GM18499 (cell line): ENCODE data around the gene CHRNA3.

Source experiments
- ATAC-seq: cut with Tn5 transposase; IDR thresholded peaks from one replicate; pipeline ENCODE4 v1.9.1; 2021; ENCODE audit warnings: moderate number of reproducible peaks; ENCODE audit not compliant: insufficient read depth, unreplicated experiment

The CHRNA3 gene

GRCh38 chr15:78620527-78621421 lies at the start of gene CHRNA3:
CHRNA3 (minus strand) TSS chr15:78620996; CDS start chr15:78620794, 202 bp downstream.
- no peak for ATAC-seq

DNA sequence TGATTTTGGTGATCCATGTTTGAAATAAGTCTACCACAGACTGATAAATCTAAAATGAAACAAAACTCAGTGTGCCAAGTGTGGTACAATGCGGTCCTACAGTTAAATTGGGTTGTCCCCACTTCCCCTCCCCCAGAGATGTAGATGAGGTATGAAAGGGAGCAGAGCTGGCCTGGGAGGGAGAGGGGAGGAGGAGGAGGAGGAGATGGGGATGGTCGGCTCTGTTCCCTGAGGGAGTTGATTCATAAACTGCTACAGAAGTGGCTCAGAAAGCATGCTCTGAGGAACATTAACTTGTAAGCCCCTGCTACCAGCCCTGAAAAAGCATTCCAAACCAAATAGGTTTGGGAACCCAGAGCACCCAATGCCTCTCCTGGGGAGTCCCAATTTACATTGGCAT lies 48.2 kb upstream of the CHRNA3 start:
- ATAC-seq = no peak

DNA sequence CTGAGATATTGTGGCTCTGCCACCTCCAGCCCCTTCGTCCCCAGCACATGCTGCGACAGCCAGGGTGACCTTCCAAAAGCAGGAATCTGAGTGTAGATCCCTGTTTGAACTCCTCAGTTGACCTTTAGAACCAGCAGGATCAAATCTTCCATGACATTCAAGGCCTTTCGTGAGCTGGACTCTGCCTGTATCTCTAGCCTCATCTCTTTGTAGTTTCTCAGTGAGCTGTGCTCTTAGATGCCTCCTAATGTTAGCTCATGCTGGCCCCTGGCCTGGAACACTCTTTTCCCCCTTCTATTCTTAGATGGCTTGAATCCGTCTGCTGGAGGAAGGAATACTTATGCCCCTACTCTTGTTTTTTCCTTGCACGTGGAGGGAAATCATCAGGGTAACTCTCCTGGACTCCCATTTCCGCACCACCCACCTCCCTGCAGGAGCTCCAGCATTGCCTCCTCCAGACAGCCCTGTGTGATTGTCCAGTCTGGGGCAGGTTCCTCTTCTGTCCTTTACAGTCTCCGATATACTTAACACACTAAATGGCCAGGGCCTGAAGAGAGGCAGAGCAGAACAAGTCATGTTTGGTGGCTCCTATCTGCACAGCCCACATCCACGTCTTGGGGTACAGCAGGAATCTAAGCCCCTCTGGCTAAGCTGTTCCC lies 46.9 kb upstream of the CHRNA3 start:
- ATAC-seq = no peak

DNA sequence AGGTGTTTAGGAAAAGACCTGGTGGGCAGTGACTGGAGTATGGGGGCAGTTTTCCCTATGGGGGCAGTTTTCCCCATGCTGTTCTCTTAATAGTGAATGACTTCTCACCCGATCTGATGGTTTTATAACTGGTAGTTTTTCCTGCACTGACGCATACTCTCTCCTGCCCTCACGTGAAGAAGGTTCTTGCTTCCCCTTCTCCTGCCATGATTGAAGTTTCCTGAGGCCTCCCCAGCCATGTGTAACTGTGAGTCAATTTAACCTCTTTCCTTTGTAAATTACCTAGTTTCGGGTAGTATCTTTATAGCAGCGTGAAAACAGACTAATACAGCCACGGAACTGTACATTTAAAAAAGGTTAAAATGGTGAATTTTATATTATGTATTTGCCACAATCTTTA lies 45.2 kb upstream of the CHRNA3 start:
- no peak for ATAC-seq

DNA sequence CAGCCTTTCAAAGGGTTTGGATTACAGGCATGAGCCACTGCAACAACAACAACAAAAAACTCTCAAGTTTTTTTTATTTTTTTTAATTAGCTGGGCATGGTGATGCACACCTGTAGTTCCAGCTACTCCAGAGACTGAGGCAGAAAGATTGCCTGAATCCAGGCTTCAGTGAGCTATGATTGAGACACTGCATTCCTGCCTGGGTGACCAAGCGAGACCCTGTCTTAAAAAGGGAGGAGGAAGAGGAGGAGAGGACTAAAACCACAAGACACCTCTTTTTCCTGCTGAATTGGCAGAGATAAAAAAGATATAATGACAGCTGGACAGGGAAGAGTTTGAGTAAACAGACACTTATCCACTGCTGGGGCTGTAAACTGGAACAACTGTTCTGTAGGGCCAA lies 42.9 kb upstream of the CHRNA3 start:
- ATAC-seq = no peak

DNA sequence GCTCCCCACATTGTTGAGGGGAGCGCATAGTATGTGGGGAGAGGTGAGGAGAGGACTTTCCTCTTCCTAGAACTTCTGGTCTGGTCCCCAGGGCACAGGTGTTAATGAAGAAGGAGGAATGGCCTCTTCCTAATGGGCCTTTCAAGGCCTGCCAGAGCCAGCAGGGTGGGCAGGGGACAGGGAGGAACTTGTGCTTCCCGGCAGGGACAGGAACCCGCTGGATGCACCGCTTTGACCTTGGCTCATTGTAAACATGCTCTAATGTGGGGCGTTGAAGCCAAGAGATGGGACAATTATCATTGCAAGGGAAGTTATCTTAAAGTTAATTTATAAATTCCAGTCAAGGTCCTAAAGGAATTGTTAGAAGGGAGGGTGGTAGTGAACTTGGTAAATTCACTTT lies 41.2 kb upstream of the CHRNA3 start:
- ATAC-seq = no peak

- ATAC-seq = no peak
Measured at GRCh38 chr15:78661001-78661400, 40.2 kb upstream of the CHRNA3 start.

GRCh38 chr15:78660584-78660983 lies 39.8 kb upstream of the CHRNA3 start:
- no peak for ATAC-seq

DNA sequence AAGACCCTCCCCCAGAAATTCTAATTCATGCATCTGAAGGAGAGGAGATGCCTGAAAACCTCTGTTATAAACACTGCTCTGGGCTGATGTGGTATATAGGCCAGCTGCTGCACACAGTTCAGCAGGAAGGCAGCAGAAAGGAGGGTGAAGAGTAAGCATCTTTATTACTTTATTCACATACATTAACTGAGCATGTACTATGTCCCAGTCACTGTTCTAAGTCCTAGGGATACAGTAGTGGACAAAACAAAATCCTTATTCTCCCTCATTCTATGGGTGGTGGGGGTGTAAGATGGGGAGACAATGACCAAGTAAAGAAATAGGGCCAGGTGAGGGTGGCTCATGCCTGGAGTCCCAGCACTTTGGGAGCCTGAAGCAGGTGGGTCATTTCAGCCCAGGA lies 38.0 kb upstream of the CHRNA3 start:
- ATAC-seq = no peak

- no peak for ATAC-seq
Measured at GRCh38 chr15:78654272-78654671, 33.5 kb upstream of the CHRNA3 start.

- no peak for ATAC-seq
Measured at GRCh38 chr15:78651930-78652615, 31.3 kb upstream of the CHRNA3 start.

DNA sequence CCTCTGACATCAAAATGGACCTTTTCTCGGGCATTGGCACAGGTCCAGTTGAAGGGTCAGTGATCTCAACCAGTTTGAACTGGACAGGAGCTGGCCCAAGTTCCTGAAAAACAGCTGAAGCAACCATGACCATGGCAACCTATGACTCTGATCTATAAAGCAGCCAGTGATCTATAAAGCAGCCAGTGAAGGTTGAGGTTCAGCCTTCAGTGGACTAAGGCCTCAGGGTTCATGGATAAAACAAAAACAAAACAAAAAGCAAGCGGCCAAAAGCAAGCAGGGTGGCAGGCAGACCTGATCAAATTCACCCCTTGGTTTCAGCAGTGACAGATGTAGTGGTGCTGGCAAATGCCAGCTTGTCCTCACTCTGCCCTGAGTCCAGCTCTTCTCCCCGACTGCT lies 30.2 kb upstream of the CHRNA3 start:
- no peak for ATAC-seq

DNA sequence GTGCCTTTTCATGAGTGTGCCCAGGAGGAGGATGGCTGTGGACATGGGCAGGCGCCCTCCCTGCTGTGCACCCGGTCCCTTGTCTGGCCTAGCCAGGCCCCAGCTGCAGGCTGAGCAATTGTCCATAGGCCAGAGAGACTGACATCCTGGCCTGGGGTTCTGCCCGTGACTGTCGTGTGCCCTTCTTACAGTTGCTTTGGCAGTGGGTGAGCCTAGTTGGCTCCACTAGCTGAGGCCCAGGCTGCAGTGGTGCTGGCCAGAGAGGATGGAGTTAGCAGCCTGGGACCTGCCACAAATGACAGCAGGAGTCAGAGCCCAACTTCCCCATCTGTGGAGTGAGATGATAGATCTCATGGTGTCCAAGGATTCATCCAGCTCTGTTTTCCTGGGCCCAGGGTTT lies 29.2 kb upstream of the CHRNA3 start:
- no peak for ATAC-seq

DNA sequence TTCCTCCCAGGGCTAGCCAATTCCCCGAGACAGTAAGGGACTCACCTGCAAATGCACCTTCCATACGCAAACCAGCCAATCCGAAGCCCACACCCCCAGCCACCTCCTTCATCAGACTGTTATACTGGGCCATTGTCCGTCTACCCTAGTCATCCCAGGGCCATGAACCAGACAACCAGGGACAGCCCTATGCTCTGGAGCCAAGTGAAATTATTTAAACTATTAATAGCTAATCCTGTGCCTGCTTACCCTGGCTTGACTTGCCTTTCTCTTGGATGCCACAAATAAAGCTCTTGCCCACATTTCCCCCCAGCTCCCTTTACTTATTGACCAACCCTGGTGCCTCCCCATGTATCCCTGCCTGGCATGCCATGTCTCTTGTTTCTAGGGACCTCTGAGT lies 24.2 kb upstream of the CHRNA3 start:
- ATAC-seq = no peak

- ATAC-seq = no peak
Measured at GRCh38 chr15:78642331-78642730, 21.5 kb upstream of the CHRNA3 start.

- ATAC-seq = no peak
Measured at GRCh38 chr15:78641749-78642275, 21.0 kb upstream of the CHRNA3 start.

DNA sequence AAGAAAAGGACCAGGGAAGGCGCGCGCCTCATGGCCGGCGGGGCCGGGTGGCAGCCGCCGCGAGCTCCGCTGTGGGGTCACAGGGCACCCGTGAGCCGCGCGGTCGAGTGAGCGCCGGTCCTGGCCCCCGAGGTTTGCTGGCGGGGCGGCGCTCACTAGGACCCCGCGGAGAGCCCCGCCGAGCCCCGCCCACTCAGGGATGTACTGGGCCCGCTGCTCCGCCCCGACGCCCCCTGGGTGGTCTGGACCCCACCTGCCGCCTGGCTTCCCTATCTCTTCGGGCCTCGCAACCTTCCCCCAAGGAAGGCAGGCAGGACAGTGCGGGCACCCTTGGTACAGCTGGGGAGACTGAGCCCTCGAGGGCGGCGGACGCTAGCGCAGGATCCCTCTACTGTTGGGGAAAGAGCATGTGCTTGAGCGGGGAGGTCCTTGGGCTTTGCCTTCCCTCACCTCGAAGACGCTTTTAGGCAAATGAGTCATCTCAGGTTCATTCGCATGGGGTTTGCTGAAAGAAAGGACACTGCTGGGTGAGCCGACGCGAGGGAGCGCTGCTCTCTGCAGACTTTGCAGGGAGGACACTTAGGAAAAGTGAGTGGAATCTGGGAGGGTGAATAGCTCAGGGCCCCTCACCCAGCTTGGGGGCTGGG lies 20.4 kb upstream of the CHRNA3 start, which contains the start of gene CHRNB4:
CHRNB4 (minus strand) TSS at position 109 of the 647 bp plus-strand sequence; CDS start at position 32, 77 bp downstream.
- ATAC-seq = no peak

DNA sequence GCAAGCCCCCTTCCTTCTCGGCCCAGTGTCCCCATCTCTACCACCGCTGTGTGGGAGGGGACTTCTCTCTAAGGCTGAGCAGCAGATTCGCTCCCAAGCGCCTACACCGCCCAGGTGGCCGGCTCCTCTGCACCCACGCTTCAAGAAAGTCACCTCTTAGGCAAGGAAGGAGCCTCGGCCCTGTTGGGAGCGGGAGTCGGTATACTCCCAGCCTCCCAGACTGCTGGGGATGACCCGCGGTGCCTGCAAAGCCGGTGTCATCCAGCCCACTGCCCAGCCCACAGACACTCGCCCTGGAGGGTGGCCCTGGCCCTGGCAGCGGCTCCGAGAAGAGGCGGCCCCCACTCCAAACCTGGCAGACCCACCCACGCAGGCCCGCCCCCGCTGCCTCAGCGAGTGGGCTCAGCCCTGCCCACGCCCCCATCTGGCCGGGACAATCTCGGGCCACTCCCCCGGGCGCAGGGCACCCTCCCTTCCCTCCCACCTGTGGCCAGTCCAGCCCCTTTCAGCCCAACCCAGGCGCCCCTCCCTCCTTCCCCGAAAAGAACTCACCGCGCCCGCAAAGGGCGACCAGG lies 19.8 kb upstream of the CHRNA3 start:
- no peak for ATAC-seq

- no peak for ATAC-seq
Measured at GRCh38 chr15:78638658-78639314, 18.0 kb upstream of the CHRNA3 start.
